Mammary epithelial cell (primary cell): Measurements from ENCODE around the gene BRF1.

ENCODE experiments used
- EZH2 ChIP-seq: IDR thresholded peaks from 2 replicates; pipeline ENCODE4 v1.6.1; 2012; ENCODE audit warnings: low read length, inconsistent platforms, borderline replicate concordance
- TF ChIP-seq, protein P1 (sequence below), 2 donors: IDR thresholded peaks in 1 of 2; conservative IDR thresholded peaks in 1 of 2; 2 replicates each; pipeline ENCODE4 v1.5.1; 2011 to 2012; ENCODE audit warnings: inconsistent platforms in 2 of 2, low read length in 2 of 2, mild to moderate bottlenecking in 2 of 2, control low read depth in 1 of 2, low read depth in 1 of 2; ENCODE audit not compliant: insufficient read depth in 1 of 2; ENCODE audit errors: extremely low read depth in 1 of 2

DNA sequence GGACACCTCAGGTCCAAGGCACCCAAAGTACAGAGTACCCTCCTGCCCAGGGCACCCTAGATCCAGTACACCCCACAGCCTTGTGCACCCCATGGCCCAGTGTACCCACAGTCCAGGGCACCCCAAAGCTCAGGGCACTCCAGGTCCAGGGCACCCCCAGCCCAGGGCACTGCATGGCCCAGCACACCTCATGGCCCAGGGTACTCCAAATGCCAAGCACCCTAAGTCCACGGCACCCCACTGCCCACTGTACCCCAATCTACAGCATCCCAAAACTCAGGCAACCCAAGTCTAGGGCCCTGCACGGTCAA, 138.2 kb downstream of the BRF1 start:
- TF ChIP-seq, protein P1, sequence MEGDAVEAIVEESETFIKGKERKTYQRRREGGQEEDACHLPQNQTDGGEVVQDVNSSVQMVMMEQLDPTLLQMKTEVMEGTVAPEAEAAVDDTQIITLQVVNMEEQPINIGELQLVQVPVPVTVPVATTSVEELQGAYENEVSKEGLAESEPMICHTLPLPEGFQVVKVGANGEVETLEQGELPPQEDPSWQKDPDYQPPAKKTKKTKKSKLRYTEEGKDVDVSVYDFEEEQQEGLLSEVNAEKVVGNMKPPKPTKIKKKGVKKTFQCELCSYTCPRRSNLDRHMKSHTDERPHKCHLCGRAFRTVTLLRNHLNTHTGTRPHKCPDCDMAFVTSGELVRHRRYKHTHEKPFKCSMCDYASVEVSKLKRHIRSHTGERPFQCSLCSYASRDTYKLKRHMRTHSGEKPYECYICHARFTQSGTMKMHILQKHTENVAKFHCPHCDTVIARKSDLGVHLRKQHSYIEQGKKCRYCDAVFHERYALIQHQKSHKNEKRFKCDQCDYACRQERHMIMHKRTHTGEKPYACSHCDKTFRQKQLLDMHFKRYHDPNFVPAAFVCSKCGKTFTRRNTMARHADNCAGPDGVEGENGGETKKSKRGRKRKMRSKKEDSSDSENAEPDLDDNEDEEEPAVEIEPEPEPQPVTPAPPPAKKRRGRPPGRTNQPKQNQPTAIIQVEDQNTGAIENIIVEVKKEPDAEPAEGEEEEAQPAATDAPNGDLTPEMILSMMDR (conservative IDR thresholded peaks at IDR 0.05 in 1 of 2, IDR thresholded peaks at IDR 0.05 in 1 of 2; ENCODE audit: extremely low read depth in 1 of 2, insufficient read depth in 1 of 2, low read depth in 1 of 2, low read length in 2 of 2), result no peak
- TF ChIP-seq EZH2, result no peak
